Kidney (tissue), 14 donors: ENCODE results near the gene MAL. TPM values are rescaled to one million over a fixed set of nuclear protein-coding genes. Genes with fewer than 3 reads are reported as not detected.
A peak's percentile ranks its signal among the peaks of the same experiment; 100 is the strongest.

ENCODE experiments used
- DNase-seq, 5 donors: peaks; one replicate each; pipeline ENCODE4 v3.0.0-alpha.2; 2013 to 2020
- FAIRE-seq: peaks from 2 replicates; lab custom pipeline; 2012; peaks lifted over from hg19 to GRCh38; lab: Jason Lieb, UNC
- H3K27ac ChIP-seq, 2 donors: one replicate each; pipeline ENCODE4 v1.7.0; 2013; ENCODE audit warnings: low read depth in 2 of 2, low read length in 2 of 2, inconsistent platforms in 1 of 2
- H3K27me3 ChIP-seq: one replicate; pipeline ENCODE4 v1.7.1; 2013; ENCODE audit warnings: low read length, inconsistent platforms; ENCODE audit not compliant: control insufficient read depth, insufficient read depth
- H3K36me3 ChIP-seq, 3 donors: one replicate each; pipeline versions ENCODE4 v1.7.0 to v1.7.1; 2013; ENCODE audit warnings: low read length in 3 of 3, control low read depth in 1 of 3, inconsistent platforms in 1 of 3; ENCODE audit not compliant: insufficient read depth in 3 of 3, control insufficient read depth in 2 of 3
- H3K4me1 ChIP-seq, 3 donors: one replicate each; pipeline versions ENCODE4 v1.7.0 to v1.7.1; 2013; ENCODE audit warnings: low read length in 3 of 3, inconsistent platforms in 1 of 3, low read depth in 1 of 3; ENCODE audit not compliant: control insufficient read depth in 2 of 3, insufficient read depth in 2 of 3
- H3K4me3 ChIP-seq, 3 donors: one replicate each; pipeline versions ENCODE4 v1.7.0 to v1.8.1; 2013; ENCODE audit warnings: low read length in 3 of 3, control low read depth in 1 of 3, inconsistent platforms in 1 of 3
- H3K9ac ChIP-seq, 3 donors: one replicate each; pipeline versions ENCODE4 v1.7.0 to v1.7.1; 2013; ENCODE audit warnings: low read length in 3 of 3, control low read depth in 1 of 3, inconsistent platforms in 1 of 3
- H3K9me3 ChIP-seq, 3 donors: one replicate each; pipeline versions ENCODE4 v1.7.0 to v1.7.1; 2013; ENCODE audit warnings: low read length in 3 of 3, control low read depth in 1 of 3, inconsistent platforms in 1 of 3; ENCODE audit not compliant: control insufficient read depth in 2 of 3, insufficient read depth in 1 of 3
- intact Hi-C: fragments of 100-400 bp; cut with DNase I; formaldehyde crosslinking; loops from one replicate; pipeline ENCODE4 v1.11.1; 2022
- polyA plus RNA-seq: library from polyadenylated mRNA; stranded (reverse); fragments of 350-450 nt; fragmentation: Illumina TruSeq; extraction: RNeasy Lipid Tissue Mini Kit (QIAGEN cat#74804); gene quantifications from one replicate; pipeline ENCODE4 v1.2.3, GENCODE V29; 2014; ENCODE audit warnings: low read depth, low replicate concordance; ENCODE audit not compliant: insufficient read depth
- total RNA-seq: library from RNA; stranded (reverse); fragmentation: NEBNext Ultra II Directional; extraction: Animal tissue kit (Norgen Biotek cat#: 25700); gene quantifications from one replicate; pipeline ENCODE4 v1.2.1, GENCODE V29; 2021
- TF ChIP-seq, protein P1 (sequence below): IDR thresholded peaks from 3 replicates; pipeline ENCODE4 v1.5.1; 2012; ENCODE audit warnings: mild to moderate bottlenecking, moderate library complexity, borderline replicate concordance; ENCODE audit not compliant: insufficient read depth; ENCODE audit errors: extremely low read depth
- donor health status: control.
- donor health status: control.
- donor health status: control.
- donor health status: control.
- donor health status: control.
- donor health status: DM: yes; HTN: yes; CAD: no.
- donor health status: Normal renal cell carcinoma (clear cell type).

MAL gene
- total and polyA plus RNA-seq, 2 donors from 2014 or later, result 477 to 1,006 TPM

DNA sequence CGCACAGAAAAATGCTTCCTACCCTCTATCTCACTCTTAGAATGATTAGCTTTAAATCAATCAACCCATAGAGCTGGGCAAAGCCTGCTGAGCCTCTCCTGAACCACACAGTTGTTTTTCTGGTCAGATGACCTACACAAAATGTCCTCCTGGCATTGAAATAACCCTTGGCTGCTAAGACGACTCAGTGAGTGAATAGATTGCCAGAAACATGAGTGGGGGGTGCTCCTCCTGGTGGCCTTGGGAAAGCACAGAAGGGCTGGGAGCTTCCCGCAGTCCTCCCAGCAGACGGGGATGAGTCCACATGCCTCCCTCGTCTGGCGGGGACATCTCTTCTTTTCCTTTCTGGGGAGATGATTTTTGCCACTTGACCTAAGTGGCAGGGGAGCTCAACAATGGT is 14.9 kb downstream of the MAL start:
- Histone ChIP-seq H3K4me3 (no peak overlapping the region), H3K4me1 (peaks cover 0 to 27% (median 23%) of the 10 kb centered on the region in 3 donors), H3K9ac (no peak overlapping the region), H3K27me3 (no peaks in the 10 kb centered on the region), H3K36me3 (peaks cover 0 to 12% (median 2%) of the 10 kb centered on the region in 3 donors), H3K9me3 (peaks cover 0 to 1% (median 0%) of the 10 kb centered on the region in 3 donors), H3K27ac (peak overlapping the region in 1 of 2 donors; percentile 16)
- FAIRE-seq (no peak), DNase-seq (no peak)
- TF ChIP-seq, protein P1, sequence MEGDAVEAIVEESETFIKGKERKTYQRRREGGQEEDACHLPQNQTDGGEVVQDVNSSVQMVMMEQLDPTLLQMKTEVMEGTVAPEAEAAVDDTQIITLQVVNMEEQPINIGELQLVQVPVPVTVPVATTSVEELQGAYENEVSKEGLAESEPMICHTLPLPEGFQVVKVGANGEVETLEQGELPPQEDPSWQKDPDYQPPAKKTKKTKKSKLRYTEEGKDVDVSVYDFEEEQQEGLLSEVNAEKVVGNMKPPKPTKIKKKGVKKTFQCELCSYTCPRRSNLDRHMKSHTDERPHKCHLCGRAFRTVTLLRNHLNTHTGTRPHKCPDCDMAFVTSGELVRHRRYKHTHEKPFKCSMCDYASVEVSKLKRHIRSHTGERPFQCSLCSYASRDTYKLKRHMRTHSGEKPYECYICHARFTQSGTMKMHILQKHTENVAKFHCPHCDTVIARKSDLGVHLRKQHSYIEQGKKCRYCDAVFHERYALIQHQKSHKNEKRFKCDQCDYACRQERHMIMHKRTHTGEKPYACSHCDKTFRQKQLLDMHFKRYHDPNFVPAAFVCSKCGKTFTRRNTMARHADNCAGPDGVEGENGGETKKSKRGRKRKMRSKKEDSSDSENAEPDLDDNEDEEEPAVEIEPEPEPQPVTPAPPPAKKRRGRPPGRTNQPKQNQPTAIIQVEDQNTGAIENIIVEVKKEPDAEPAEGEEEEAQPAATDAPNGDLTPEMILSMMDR, result no peak
- intact Hi-C loops, result no loop called here

- peaks cover 0 to 12% (median 2%) of the 10 kb centered on the region in 3 donors for H3K36me3 ChIP-seq
- peaks cover 0 to 1% (median 0%) of the 10 kb centered on the region in 3 donors for H3K9me3 ChIP-seq
- peak overlapping the region; percentile 16 to 35 for H3K27ac ChIP-seq
- peaks cover 0 to 27% (median 23%) of the 10 kb centered on the region in 3 donors for H3K4me1 ChIP-seq
- TF ChIP-seq, protein P1, result no peak
- intact Hi-C loops, result no loop called here
- no peak overlapping the region for H3K4me3 ChIP-seq
- H3K27me3 ChIP-seq, result no peaks in the 10 kb centered on the region
- DNase-seq, result no peak
- no peak for FAIRE-seq
- H3K9ac ChIP-seq, result no peak overlapping the region
These were observed 15.7 kb downstream of the MAL start for GRCh38 chr2:95041060-95041823.

GRCh38 chr2:95041824-95042442 is 16.4 kb downstream of the MAL start:
- intact Hi-C loops, result no loop called here
- DNase-seq, result no peak
- TF ChIP-seq, protein P1, result no peak
- Histone ChIP-seq H3K9ac (no peak overlapping the region), H3K4me3 (no peak overlapping the region), H3K27ac (peak overlapping the region in 1 of 2 donors; percentile 35), H3K36me3 (peaks cover 0 to 12% (median 2%) of the 10 kb centered on the region in 3 donors), H3K27me3 (no peaks in the 10 kb centered on the region), H3K4me1 (peaks cover 0 to 29% (median 23%) of the 10 kb centered on the region in 3 donors), H3K9me3 (peaks cover 0 to 1% (median 0%) of the 10 kb centered on the region in 3 donors)
- FAIRE-seq, result no peak
